KBM-7 (cell line): ENCODE measurements around the gene AP1B1.
A peak's percentile ranks its signal among the peaks of the same experiment; 100 is the strongest.

Experiments
- DNase-seq: peaks from one replicate; pipeline ENCODE4 v3.0.0-alpha.2; 2015
- in situ Hi-C: fragments of 300-500 bp; cut with MboI; formaldehyde crosslinking; loops from 2 replicates; pipeline ENCODE4 v1.14.3; 2020; ENCODE audit warnings: low sequenced_read_pairs, low pct_unique_long_range_greater_than_20kb, mixed read lengths

Gene AP1B1

GRCh38 chr22:29308148-29308790, 80.1 kb downstream of the AP1B1 start:
- in situ Hi-C loops: no loop called here
- DNase-seq: no peak

GRCh38 chr22:29307596-29308147, 80.7 kb downstream of the AP1B1 start:
- no peak for DNase-seq
- in situ Hi-C loops: no loop called here

DNA sequence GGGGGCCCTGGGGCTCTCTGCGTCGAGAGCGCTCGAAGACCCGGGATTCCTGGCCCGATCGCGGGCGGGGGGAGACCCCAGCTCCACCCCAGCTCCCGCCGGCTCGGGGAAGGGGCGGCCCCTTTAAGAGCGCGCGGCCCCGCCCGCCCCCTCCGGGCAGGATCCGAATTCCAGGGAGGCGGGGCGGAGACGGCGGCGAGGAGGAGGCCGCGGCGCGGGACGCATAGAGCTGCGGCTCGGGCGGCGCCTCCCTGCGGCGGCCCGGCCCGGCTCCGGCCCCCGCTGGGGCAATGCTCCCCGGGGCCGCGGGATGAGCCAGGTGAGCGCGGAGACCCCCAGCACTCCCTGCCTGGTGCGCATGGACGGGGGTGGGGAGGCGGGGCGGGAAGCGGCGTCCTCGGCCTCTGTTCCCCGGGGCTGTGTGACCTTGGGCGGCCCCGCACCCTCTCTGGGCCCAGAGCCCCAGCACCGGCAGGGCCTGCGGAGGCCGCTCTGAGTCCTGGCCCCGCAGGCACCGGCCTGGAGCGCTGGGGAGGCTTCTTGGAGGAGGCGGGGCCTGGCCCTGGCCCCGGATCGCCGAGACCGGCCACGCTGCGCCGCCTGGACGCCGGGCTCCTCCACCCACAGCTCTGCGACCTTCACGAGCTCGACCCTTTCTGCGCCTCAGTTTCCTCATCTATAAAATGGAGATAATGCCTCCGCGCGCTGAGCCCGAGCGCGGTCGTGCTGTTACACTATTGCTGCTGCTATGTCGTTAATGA, 81.4 kb downstream of the AP1B1 start:
- in situ Hi-C loops: no loop called here
- peak; percentile 61 for DNase-seq

DNA sequence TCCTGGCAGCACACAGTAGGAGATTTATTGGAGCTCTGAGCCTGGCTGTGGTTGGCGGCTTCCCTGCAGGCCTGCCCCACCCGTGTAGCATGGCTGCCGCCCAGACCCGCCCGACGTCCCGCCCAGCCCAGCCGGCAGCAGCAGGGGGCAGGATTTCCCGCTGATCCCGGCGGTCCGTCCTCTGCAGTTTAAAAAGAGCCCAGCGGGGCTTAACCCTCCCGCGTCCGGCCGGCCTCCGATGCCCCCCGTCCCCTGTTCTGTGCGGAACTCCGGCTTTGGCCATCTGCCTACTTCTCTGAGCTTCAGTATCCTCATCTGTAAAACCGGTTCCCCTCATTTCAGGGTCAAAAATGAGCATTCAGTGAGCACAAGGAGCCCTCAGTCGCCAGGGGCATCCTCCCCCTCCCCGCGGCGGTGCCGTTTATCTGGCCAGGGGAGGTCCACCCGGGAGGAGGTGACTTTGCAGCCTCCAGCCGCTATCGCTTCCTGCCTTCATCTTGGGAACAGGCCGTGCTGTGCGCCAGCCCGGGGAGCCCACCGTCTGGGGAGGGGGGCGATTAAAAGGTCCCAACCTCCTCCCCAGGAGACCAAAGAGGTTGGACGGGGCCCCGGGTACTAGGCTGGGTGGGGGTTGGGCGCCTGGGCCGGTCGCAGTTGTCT, 82.1 kb downstream of the AP1B1 start, which contains the start of gene GAS2L1:
Gene GAS2L1 (plus strand): TSS at position 476 of the 660 bp plus-strand sequence. CDS start 1,456 bp downstream, outside the sequence.
- peak; percentile 82 for DNase-seq
- in situ Hi-C loops: no loop called here

- in situ Hi-C loops: no loop called here
- no peak for DNase-seq
These were observed 82.6 kb downstream of the AP1B1 start for GRCh38 chr22:29305836-29306174.

DNA sequence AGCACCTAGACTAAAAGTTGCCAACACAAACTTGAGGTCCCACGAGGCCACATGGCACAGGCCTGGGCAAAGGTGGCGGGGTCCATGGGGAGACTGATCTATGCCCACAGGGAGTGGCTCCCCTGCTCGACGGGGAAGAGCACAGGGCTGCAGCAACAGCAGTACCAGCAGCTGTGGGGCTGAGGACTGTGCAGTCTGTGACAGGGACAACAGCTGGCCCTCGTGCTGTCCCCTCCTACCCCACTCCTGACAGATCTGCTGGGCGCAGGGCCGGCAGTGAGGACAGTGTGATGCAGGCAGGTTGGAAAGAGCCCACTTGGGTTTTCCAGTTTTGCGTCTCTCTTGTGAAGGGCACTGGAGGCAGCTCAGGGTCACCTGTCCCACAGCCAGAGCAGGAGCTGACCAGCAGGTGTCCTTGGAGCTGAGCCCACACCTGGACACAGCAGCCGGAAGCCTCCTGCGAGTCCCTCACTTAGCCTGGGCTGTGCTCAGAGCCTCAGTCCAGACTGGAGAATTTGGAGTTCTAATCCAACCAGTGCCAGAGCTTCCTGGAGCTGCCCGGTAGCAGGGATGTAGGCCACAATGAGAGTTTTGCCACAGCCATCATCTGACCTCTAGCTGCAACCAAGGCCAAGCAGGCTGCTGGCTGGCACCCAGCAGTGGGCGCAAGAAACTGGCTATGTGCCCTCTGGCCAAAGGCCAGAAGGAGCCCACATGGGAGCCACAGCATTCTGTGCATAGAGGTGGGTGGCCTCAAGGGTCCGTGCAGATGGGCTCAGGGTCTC, 85.5 kb downstream of the AP1B1 start:
- in situ Hi-C loops: no loop called here
- no peak for DNase-seq

GRCh38 chr22:29302402-29302680, 86.0 kb downstream of the AP1B1 start:
- no peak for DNase-seq
- in situ Hi-C loops: no loop called here

GRCh38 chr22:29301716-29302401, 86.5 kb downstream of the AP1B1 start:
- in situ Hi-C loops: no loop called here
- peak; percentile 21 for DNase-seq

GRCh38 chr22:29300807-29301601, 87.4 kb downstream of the AP1B1 start:
- peak; percentile 28 for DNase-seq
- in situ Hi-C loops: no loop called here

GRCh38 chr22:29300467-29300806, 87.9 kb downstream of the AP1B1 start:
- in situ Hi-C loops: no loop called here
- DNase-seq: no peak

GRCh38 chr22:29299136-29299900, 89.1 kb downstream of the AP1B1 start:
- no peak for DNase-seq
- in situ Hi-C loops: no loop called here

- no peak for DNase-seq
- in situ Hi-C loops: no loop called here
These were observed 89.7 kb downstream of the AP1B1 start for GRCh38 chr22:29298641-29299040.

- in situ Hi-C loops: no loop called here
These were observed 96.0 kb downstream of the AP1B1 start for GRCh38 chr22:29292379-29292778.

DNA sequence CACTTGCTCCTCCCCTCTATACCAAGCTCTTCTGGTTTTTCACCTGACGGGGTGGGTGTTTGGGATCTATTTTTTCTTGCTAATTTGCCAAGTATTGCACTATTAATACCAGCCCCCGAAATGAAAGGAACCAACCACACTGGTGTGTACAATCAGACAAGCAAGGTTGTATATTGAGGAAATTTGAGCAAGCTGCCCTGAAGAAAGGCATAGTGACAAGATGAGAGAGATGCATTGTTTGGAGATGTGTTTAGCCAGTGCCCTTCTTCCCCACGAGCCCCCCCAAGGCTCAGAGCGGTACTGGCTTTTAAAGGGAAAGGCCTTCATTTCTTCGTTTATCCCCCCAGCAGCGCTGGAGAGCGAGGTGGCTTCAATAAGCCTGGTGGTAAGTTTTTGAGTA, 97.2 kb downstream of the AP1B1 start:
- in situ Hi-C loops: no loop called here
- no peak for DNase-seq

More at GRCh38 chr22:29292379-29292778, 96.0 kb downstream of the AP1B1 start:
- no peak for DNase-seq

GRCh38 chr22:29290061-29290460, 98.3 kb downstream of the AP1B1 start:
- in situ Hi-C loops: no loop called here
- DNase-seq: no peak

DNA sequence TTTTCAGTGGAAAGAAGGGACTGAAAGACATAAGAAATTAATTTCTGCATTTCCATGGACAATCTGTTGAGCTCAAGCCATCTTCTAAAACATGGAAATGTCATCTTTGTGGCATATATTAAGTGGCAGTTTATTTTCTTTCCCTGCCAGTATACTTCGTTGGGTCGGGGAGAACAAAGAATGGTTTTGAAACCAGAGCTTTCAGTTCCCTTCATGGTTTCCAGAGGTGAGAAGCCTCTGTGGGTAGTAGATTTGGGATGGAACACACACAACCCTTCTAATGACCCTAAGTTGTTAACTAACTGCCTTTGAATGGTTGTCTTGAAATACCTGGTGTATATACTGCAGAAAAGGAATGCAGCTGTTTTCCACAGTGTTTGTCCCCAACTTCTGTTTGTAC, 99.5 kb downstream of the AP1B1 start:
- in situ Hi-C loops: no loop called here
- DNase-seq: no peak

GRCh38 chr22:29284196-29284595, 104.2 kb downstream of the AP1B1 start:
- in situ Hi-C loops: no loop called here
- DNase-seq: no peak

- in situ Hi-C loops: no loop called here
- DNase-seq: no peak
These were observed 110.4 kb downstream of the AP1B1 start for GRCh38 chr22:29277927-29278326.
